ENCODE data around the gene PAN2. TPM values are rescaled to one million over a fixed set of nuclear protein-coding genes. Genes with fewer than 3 reads are reported as not detected.
"Not testable (repeated sequence)": the region's sequence is repeated elsewhere in the genome, so short reads cannot be mapped to it uniquely, and the experiment has no call there.

PAN2 gene
- total RNA-seq, 1 experiment from 2014 or later = 78.1 TPM

- Histone ChIP-seq H3F3A (ENCODE audit: insufficient read depth, low read depth) (peaks cover 31% of the 10 kb centered on the region), H3K4me2 (peak overlapping the region; percentile 47), H3K9me2 (ENCODE audit: insufficient read depth) (no peaks in the 10 kb centered on the region), H3K9me3 (ENCODE audit: insufficient read depth, low read depth) (no peaks in the 10 kb centered on the region), H3K27me3 (ENCODE audit: insufficient read depth, low read depth) (no peaks in the 10 kb centered on the region), H3K36me3 (ENCODE audit: low read depth) (no peaks in the 10 kb centered on the region), H3K27ac (peak overlapping the region; percentile 48), H3K4me1 (replicated peaks; ENCODE audit: insufficient read depth) (peaks cover 34% of the 10 kb centered on the region), H2AFZ (no peak overlapping the region), H3K79me2 (ENCODE audit: low read depth) (peaks cover 8% of the 10 kb centered on the region), H4K20me1 (ENCODE audit: insufficient read depth) (no peaks in the 10 kb centered on the region), H3K4me3 (no peak overlapping the region)
- TF ChIP-seq CTCF (conservative IDR thresholded peaks at IDR 0.05) (no peak), EZH2 (IDR thresholded peaks at IDR 0.05; ENCODE audit: low read depth) (no peak)
- no peak for DNase-seq
- no TSS peak for BruUV-seq (replicated peaks)
- intact Hi-C loops (cut with micrococcal nuclease; ENCODE audit: unreplicated experiment) = no loop called here
- ChIA-PET CTCF (no interaction called here), POLR2A (ENCODE audit: unreplicated experiment) (interaction anchor here (0.6 to 0.7 kb wide), 2 partner anchors 52 to 296 kb away, joined by 3 to 4 read pairs; no protein-coding TSS in a partner anchor)
These were observed 4.0 kb upstream of the PAN2 start for GRCh38 chr12:56337753-56338251.

- Histone ChIP-seq H3K4me3 (no peak overlapping the region), H3K27me3 (ENCODE audit: insufficient read depth, low read depth) (no peaks in the 10 kb centered on the region), H3K4me2 (no peak overlapping the region), H3K4me1 (replicated peaks; ENCODE audit: insufficient read depth) (peaks cover 37% of the 10 kb centered on the region), H3K27ac (no peak overlapping the region), H2AFZ (no peak overlapping the region), H3K36me3 (ENCODE audit: low read depth) (no peaks in the 10 kb centered on the region), H3K9me2 (ENCODE audit: insufficient read depth) (no peaks in the 10 kb centered on the region), H3K79me2 (ENCODE audit: low read depth) (peaks cover 13% of the 10 kb centered on the region), H3K9me3 (ENCODE audit: insufficient read depth, low read depth) (no peaks in the 10 kb centered on the region), H4K20me1 (ENCODE audit: insufficient read depth) (no peaks in the 10 kb centered on the region), H3F3A (ENCODE audit: insufficient read depth, low read depth) (peaks cover 34% of the 10 kb centered on the region)
- no peak for DNase-seq
- ChIA-PET CTCF (no interaction called here), POLR2A (ENCODE audit: unreplicated experiment) (interaction anchor here (0.7 kb wide), 1 partner anchor 297 kb away, joined by 4 read pairs; no protein-coding TSS in a partner anchor)
- TF ChIP-seq CTCF (conservative IDR thresholded peaks at IDR 0.05) (no peak), EZH2 (IDR thresholded peaks at IDR 0.05; ENCODE audit: low read depth) (no peak)
- BruUV-seq (replicated peaks) = no TSS peak
- intact Hi-C loops (cut with micrococcal nuclease; ENCODE audit: unreplicated experiment) = no loop called here
These were observed 2.8 kb upstream of the PAN2 start for GRCh38 chr12:56336361-56337167.

GRCh38 chr12:56335527-56335926, 1.7 kb upstream of the PAN2 start:
- H3K9me3 ChIP-seq (ENCODE audit: insufficient read depth, low read depth); H3K4me3 ChIP-seq; H4K20me1 ChIP-seq (ENCODE audit: insufficient read depth); H3K27me3 ChIP-seq (ENCODE audit: insufficient read depth, low read depth); H3K9me2 ChIP-seq (ENCODE audit: insufficient read depth); H3K4me2 ChIP-seq; BruUV-seq (replicated peaks); intact Hi-C loops (cut with micrococcal nuclease; ENCODE audit: unreplicated experiment); H2AFZ ChIP-seq; H3K36me3 ChIP-seq (ENCODE audit: low read depth); H3K27ac ChIP-seq; DNase-seq: not testable (repeated sequence)
- Histone ChIP-seq H3K4me1 (replicated peaks; ENCODE audit: insufficient read depth) (peaks cover 44% of the 10 kb centered on the region), H3K79me2 (ENCODE audit: low read depth) (peaks cover 13% of the 10 kb centered on the region), H3F3A (ENCODE audit: insufficient read depth, low read depth) (peaks cover 43% of the 10 kb centered on the region)
- ChIA-PET POLR2A (ENCODE audit: unreplicated experiment) (interaction anchor here (0.6 kb wide), 1 partner anchor 129 kb away, joined by 6 read pairs; no protein-coding TSS in a partner anchor), CTCF (interaction anchor here (0.9 kb wide), 1 partner anchor 664 kb away, joined by 11 read pairs; no protein-coding TSS in a partner anchor)

Data from PC-9 (cell line).